HG03103 (cell line): ENCODE data around the gene FGFR2.
"Not testable (repeated sequence)": the region's sequence is repeated elsewhere in the genome, so short reads cannot be mapped to it uniquely, and the experiment has no call there.

Experiments
- ATAC-seq: cut with Tn5 transposase; IDR thresholded peaks from one replicate; pipeline ENCODE4 v1.9.1; 2021; ENCODE audit warnings: low read depth; ENCODE audit not compliant: unreplicated experiment

Gene FGFR2

GRCh38 chr10:121556918-121557573 is 41.2 kb downstream of the FGFR2 start:
- no peak for ATAC-seq

GRCh38 chr10:121556455-121556854 is 41.8 kb downstream of the FGFR2 start:
- ATAC-seq: no peak

- not testable (repeated sequence) for ATAC-seq
Observed at GRCh38 chr10:121554916-121555315, 43.3 kb downstream of the FGFR2 start.

- no peak for ATAC-seq
Observed at GRCh38 chr10:121553511-121554264, 44.6 kb downstream of the FGFR2 start.

GRCh38 chr10:121552746-121553145 is 45.5 kb downstream of the FGFR2 start:
- no peak for ATAC-seq

- no peak for ATAC-seq
Observed at GRCh38 chr10:121551210-121551885, 46.9 kb downstream of the FGFR2 start.

- no peak for ATAC-seq
Observed at GRCh38 chr10:121544301-121544869, 53.9 kb downstream of the FGFR2 start.

- ATAC-seq: no peak
Observed at GRCh38 chr10:121543545-121543944, 54.7 kb downstream of the FGFR2 start.

GRCh38 chr10:121541450-121542120 is 56.7 kb downstream of the FGFR2 start:
- no peak for ATAC-seq

- ATAC-seq: no peak
Observed at GRCh38 chr10:121540732-121541395, 57.4 kb downstream of the FGFR2 start.

- ATAC-seq: no peak
Observed at GRCh38 chr10:121539786-121540185, 58.5 kb downstream of the FGFR2 start.

- ATAC-seq: no peak
Observed at GRCh38 chr10:121536310-121536913, 61.8 kb downstream of the FGFR2 start.

GRCh38 chr10:121535381-121535780 is 62.9 kb downstream of the FGFR2 start:
- no peak for ATAC-seq

- ATAC-seq: no peak
Observed at GRCh38 chr10:121532292-121532864, 65.9 kb downstream of the FGFR2 start.

- ATAC-seq: no peak
Observed at GRCh38 chr10:121531830-121532178, 66.4 kb downstream of the FGFR2 start.

- ATAC-seq: no peak
Observed at GRCh38 chr10:121531076-121531829, 67.0 kb downstream of the FGFR2 start.

GRCh38 chr10:121530481-121531075 is 67.7 kb downstream of the FGFR2 start:
- no peak for ATAC-seq

GRCh38 chr10:121527690-121528089 is 70.6 kb downstream of the FGFR2 start:
- ATAC-seq: no peak
